Limb (tissue), 2 donors: ENCODE measurements around the gene TAF11L10.
"Not testable (repeated sequence)": the region's sequence is repeated elsewhere in the genome, so short reads cannot be mapped to it uniquely, and the experiment has no call there.

Source experiments
- DNase-seq, 2 donors: peaks; one replicate each; pipeline ENCODE4 v3.0.0-alpha.2; 2016; ENCODE audit errors: extremely low spot score in 2 of 2

Gene TAF11L10

DNA sequence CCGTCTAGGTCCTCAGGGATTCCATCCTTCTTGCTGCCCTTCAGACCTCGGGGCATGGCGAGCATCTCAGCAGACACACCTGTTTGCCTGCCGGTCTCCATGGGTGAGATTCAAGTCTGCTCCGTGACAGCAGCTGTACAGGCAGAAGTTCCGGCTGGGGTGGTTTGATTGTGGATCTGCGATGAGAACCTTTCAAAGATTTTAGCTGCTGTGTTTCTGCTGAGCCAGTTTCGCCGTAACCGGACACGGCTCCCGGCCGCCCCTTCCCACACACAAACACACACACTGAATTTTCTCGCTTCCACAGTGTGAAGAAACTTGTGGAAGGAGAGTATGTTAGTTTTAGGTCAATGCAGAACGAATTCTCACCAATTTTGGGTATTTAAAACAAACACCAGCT lies at the start of gene TAF11L10:
Gene TAF11L10 (minus strand): TSS at position 101 of the 400 bp plus-strand sequence.
- not testable (repeated sequence) for DNase-seq

DNA sequence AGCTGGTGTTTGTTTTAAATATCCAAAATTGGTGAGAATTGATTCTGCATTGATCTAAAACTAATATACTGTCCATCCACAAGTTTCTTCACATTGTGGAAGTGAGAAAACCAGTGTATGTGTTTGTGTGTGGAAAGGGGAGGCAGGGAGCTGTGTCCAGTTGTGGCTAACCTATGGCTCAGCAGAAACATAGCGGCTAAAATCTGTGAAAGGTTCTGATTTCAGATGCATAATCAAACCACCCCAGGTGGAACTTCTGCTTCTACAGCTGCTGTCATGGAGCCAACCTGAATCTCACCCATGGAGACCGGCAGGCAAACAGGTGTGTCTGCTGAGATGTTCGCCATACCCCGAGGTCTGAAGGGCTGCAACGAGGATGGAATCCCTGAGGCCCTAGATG lies 36.5 kb upstream of the TAF11L10 start, which contains the start of gene TAF11L14:
Gene TAF11L14 (plus strand): TSS at position 301 of the 400 bp plus-strand sequence.
- DNase-seq = no peak

DNA sequence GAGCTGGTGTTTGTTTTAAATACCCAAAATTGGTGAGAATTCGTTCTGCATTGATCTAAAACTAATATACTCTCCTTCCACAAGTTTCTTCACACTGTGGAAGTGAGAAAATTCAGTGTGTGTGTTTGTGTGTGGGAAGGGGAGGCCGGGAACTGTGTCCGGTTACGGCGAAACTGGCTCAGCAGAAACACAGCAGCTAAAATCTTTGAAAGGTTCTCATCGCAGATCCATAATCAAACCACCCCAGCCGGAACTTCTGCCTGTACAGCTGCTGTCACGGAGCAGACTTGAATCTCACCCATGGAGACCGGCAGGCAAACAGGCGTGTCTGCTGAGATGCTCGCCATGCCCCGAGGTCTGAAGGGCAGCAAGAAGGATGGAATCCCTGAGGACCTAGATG lies 34.2 kb upstream of the TAF11L10 start, which contains the start of gene TAF11L13:
Gene TAF11L13 (plus strand): TSS at position 301 of the 400 bp plus-strand sequence.
- not testable (repeated sequence) for DNase-seq

DNA sequence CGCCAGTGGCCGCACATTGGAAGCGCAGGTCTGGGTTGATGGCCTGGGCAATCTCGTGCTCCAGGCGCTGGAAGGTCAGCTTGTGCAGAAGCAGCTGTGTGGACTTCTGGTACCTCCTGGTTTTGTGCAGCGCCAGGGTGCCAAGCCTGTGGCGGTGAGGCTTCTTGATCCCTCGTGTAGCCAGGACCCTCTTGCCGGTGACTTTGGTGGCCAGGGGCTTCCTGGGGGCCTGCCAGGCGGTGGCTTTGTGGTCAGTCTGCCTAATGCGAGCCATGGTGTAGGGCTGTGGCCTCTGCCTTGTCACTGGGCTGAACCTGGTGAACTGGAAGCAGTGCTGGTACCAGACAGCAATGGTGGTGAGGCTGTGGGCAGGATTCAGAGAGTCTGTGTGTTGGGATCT lies 28.1 kb upstream of the TAF11L10 start:
- no peak for DNase-seq

DNA sequence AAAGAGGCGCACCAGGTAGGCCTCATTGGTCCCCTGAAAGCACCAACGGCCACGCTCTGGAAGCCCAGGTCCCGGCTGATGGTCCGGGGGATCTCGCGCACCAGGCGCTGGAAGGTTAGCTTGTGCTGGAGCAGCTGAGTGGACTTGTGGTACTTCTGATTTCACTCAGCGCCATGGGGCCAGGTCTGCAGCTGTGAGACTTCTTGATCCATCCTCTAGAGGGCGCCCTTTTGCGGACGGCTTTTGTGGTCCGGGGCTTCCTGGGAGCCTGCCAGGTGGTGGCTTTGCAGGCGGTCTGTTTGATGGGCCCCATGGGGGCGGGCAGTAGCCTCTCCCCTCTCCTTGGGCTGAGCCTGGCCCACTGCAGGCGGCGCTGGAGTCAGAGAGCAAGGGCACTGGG lies 23.0 kb upstream of the TAF11L10 start:
- DNase-seq = no peak

DNA sequence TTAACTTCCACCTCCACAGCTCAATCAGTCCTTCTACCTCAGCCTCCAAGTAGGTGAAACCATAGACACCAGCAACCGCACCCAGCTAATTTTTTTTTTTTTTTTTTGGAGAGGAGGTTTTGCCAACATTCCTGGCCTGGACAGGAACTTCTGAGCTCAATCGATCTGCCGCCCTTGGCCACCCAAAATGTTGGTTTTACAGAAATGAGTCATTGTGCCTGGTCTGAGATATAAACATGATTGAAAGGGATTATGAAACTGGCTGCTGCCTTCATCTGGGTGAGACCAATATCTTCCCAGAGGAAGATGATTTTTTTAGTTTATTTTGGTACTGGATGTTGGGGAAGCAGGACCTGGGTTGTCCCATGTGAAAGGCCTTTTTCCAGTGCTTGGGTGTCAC lies 21.7 kb upstream of the TAF11L10 start:
- DNase-seq = no peak

DNA sequence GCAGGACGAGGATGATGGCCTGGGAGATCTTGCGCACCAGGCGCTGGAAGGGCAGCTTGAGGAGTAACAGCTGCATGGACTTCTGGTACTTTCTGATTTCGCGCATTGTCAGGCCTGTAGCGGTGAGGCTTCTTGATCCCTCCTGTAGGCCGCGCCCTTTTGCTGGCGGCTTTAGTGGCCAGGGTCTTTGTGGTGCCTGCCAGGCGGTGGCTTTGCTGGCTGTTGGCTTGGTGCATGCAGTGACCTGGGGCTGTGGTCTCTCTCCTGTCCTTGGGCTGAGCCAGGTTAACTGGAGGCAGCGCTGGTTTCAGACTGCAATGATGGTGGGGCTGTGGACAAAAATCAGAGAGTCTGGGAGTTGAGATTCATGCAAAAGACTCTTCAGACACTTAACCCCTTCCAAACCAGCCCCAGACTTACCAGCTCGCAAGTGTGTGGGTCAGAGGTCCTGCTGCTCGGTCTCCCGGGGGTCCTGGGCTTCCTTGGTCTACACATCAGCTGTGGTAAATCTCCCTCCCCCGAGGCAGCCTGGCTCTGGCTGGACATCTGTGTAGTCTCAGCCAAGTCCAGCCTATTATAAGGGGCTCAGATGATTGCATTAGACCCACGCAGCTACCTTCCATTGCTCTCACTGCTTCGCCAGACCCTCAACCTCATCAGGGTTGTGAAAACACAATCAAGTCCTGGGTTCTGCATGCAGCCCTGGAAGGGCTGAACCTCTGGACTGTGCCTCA lies 17.4 kb upstream of the TAF11L10 start:
- no peak for DNase-seq

DNA sequence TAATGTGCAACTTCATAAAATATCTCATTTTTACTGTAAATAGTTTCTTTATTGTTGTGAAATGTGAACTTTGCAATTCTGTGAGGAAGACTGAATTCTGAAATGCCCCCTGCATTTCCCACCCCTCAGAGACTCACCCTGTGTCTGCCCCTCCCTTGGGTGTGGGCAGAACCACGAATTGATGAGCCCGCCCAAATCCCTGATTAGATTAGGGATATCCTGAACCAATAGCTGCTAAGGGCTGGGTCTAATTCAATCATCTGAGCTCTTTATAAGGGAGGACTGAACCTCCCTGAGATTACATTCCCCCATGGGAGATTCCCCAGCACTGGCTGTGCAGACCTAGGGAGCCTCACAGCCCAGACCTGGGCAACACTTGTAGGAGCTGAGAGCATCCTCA lies 12.5 kb upstream of the TAF11L10 start, which contains the start of gene TAF11L12:
Gene TAF11L12 (plus strand): TSS at position 301 of the 400 bp plus-strand sequence.
- not testable (repeated sequence) for DNase-seq

DNA sequence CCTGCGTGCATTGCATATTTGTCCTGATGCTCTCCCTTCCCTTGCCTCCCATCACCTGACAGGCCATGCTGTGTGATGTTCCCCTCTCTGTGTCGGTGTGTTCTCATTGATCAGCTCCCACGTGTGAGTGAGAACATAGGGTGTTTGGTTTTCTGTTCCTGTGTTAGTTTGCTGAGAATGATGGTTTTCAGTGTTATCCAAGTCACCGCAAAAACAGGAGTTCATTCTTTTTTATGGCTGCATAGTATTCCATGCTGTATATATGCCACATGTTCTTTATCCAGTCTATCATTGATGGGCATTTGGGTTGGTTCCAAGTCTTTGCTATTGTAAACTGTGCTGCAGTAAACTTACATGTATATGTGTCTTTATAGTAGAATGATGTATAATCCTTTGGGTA lies 9.8 kb upstream of the TAF11L10 start:
- not testable (repeated sequence) for DNase-seq

DNA sequence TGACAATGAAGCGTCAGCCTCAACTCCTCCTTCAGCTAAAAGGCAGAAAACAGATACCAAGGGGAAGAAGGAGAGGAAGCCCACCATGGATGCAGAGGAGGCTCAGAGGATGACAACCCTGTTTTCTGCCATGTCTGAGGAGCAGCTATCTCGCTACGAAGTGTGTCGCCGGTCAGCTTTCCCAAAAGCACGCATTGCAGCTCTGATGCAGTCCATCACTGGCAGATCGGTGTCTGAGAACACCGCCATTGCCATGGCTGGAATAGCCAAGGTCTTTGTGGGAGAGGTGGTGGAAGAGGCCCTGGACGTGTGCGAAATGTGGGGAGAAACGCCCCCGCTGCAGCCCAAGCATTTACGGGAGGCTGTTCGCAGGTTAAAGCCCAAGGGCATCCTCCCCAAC lies 7.3 kb upstream of the TAF11L10 start:
- DNase-seq = no peak

DNA sequence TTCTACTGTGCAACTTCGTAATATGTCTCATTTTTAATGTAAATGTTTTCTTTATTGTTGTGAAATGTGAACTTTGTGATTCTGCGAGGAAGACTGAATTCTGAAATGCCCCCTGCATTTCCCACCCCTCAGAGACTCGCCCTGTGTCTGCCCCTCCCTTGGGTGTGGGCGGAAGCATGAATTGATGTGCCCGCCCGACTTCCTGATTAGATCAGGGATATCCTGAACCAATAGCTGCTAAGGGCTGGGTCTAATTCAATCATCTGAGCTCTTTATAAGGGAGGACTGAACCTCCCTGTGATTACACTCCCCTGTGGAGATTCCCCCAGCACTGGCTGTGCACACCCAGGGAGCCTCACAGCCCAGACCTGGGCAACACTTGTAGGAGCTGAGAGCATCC lies 6.3 kb upstream of the TAF11L10 start, which contains the start of gene TAF11L11:
Gene TAF11L11 (plus strand): TSS at position 304 of the 400 bp plus-strand sequence.
- DNase-seq = not testable (repeated sequence)

DNA sequence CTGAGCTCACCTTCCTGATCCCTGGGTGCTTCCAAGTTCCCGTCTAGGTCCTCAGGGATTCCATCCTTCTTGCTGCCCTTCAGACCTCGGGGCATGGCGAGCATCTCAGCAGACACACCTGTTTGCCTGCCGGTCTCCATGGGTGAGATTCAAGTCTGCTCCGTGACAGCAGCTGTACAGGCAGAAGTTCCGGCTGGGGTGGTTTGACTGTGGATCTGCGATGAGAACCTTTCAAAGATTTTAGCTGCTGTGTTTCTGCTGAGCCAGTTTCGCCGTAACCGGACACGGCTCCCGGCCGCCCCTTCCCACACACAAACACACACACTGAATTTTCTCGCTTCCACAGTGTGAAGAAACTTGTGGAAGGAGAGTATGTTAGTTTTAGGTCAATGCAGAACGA lies 3.4 kb downstream of the TAF11L10 start, which contains the start of gene TAF11L9:
Gene TAF11L9 (minus strand): TSS at position 140 of the 400 bp plus-strand sequence.
- not testable (repeated sequence) for DNase-seq

DNA sequence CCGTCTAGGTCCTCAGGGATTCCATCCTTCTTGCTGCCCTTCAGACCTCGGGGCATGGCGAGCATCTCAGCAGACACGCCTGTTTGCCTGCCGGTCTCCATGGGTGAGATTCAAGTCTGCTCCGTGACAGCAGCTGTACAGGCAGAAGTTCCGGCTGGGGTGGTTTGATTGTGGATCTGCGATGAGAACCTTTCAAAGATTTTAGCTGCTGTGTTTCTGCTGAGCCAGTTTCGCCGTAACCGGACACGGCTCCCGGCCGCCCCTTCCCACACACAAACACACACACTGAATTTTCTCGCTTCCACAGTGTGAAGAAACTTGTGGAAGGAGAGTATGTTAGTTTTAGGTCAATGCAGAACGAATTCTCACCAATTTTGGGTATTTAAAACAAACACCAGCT lies 6.8 kb downstream of the TAF11L10 start, which contains the start of gene TAF11L8:
Gene TAF11L8 (minus strand): TSS at position 101 of the 400 bp plus-strand sequence.
- not testable (repeated sequence) for DNase-seq

DNA sequence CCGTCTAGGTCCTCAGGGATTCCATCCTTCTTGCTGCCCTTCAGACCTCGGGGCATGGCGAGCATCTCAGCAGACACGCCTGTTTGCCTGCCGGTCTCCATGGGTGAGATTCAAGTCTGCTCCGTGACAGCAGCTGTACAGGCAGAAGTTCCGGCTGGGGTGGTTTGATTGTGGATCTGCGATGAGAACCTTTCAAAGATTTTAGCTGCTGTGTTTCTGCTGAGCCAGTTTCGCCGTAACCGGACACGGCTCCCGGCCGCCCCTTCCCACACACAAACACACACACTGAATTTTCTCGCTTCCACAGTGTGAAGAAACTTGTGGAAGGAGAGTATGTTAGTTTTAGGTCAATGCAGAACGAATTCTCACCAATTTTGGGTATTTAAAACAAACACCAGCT lies 12.0 kb downstream of the TAF11L10 start, which contains the start of gene TAF11L7:
Gene TAF11L7 (minus strand): TSS at position 101 of the 400 bp plus-strand sequence.
- DNase-seq = not testable (repeated sequence)
